ENCODE data around the gene CFAP20. TPM values are rescaled to one million over a fixed set of nuclear protein-coding genes. Genes with fewer than 3 reads are reported as not detected.
A peak's percentile ranks its signal among the peaks of the same experiment; 100 is the strongest.

CFAP20 gene
- polyA plus RNA-seq, 1 donor, result 64.4 TPM

- no peaks in the 10 kb centered on the region for H3K36me3 ChIP-seq (ENCODE audit: control insufficient read depth, insufficient read depth, low read length)
- peaks cover 20% of the 10 kb centered on the region for H3K4me1 ChIP-seq (ENCODE audit: control insufficient read depth, insufficient read depth, low read length)
- peaks cover 10% of the 10 kb centered on the region for H3K9me3 ChIP-seq (ENCODE audit: control insufficient read depth, low read depth, low read length)
- H3K27ac ChIP-seq (ENCODE audit: low read length), result no peak overlapping the region
- H3K4me3 ChIP-seq (ENCODE audit: low read length), result no peak overlapping the region
- no peaks in the 10 kb centered on the region for H3K27me3 ChIP-seq (ENCODE audit: control insufficient read depth, insufficient read depth, low read length)
- WGBS (ENCODE audit: insufficient coverage, low lambda C conversion rate), result 76% methylated on average over 3 of the region's 4 CpGs
- DNase-seq, result no peak
These were observed 2.7 kb downstream of the CFAP20 start for GRCh38 chr16:58126451-58126961.

- 56% methylated on average over 2 of the region's 10 CpGs for WGBS (ENCODE audit: insufficient coverage, low lambda C conversion rate)
- H3K27ac ChIP-seq (ENCODE audit: low read length), result no peak overlapping the region
- H3K4me1 ChIP-seq (ENCODE audit: control insufficient read depth, insufficient read depth, low read length), result peaks cover 26% of the 10 kb centered on the region
These were observed 3.3 kb downstream of the CFAP20 start for GRCh38 chr16:58125781-58126335.

GRCh38 chr16:58125041-58125440, 4.1 kb downstream of the CFAP20 start:
- Histone ChIP-seq H3K27me3 (ENCODE audit: control insufficient read depth, insufficient read depth, low read length) (no peaks in the 10 kb centered on the region), H3K4me1 (ENCODE audit: control insufficient read depth, insufficient read depth, low read length) (peaks cover 33% of the 10 kb centered on the region), H3K4me3 (ENCODE audit: low read length) (no peak overlapping the region), H3K9me3 (ENCODE audit: control insufficient read depth, low read depth, low read length) (peaks cover 4% of the 10 kb centered on the region), H3K36me3 (ENCODE audit: control insufficient read depth, insufficient read depth, low read length) (no peaks in the 10 kb centered on the region), H3K27ac (ENCODE audit: low read length) (no peak overlapping the region)
- 60% methylated on average over 1 of the region's 4 CpGs for WGBS (ENCODE audit: insufficient coverage, low lambda C conversion rate)
- no peak for DNase-seq

More at GRCh38 chr16:58125781-58126335, 3.3 kb downstream of the CFAP20 start:
- H3K4me3 ChIP-seq (ENCODE audit: low read length), result no peak overlapping the region
- no peaks in the 10 kb centered on the region for H3K27me3 ChIP-seq (ENCODE audit: control insufficient read depth, insufficient read depth, low read length)
- peaks cover 10% of the 10 kb centered on the region for H3K9me3 ChIP-seq (ENCODE audit: control insufficient read depth, low read depth, low read length)
- H3K36me3 ChIP-seq (ENCODE audit: control insufficient read depth, insufficient read depth, low read length), result no peaks in the 10 kb centered on the region
- DNase-seq, result no peak

- H3K27me3 ChIP-seq (ENCODE audit: control insufficient read depth, insufficient read depth, low read length), result no peaks in the 10 kb centered on the region
- peak overlapping the region; percentile 5 for H3K27ac ChIP-seq (ENCODE audit: low read length)
- no CpG with 5 or more reads among the region's 1 CpG for WGBS (ENCODE audit: insufficient coverage, low lambda C conversion rate)
- H3K9me3 ChIP-seq (ENCODE audit: control insufficient read depth, low read depth, low read length), result no peaks in the 10 kb centered on the region
- H3K36me3 ChIP-seq (ENCODE audit: control insufficient read depth, insufficient read depth, low read length), result no peaks in the 10 kb centered on the region
- H3K4me1 ChIP-seq (ENCODE audit: control insufficient read depth, insufficient read depth, low read length), result peaks cover 33% of the 10 kb centered on the region
- no peak for DNase-seq
- H3K4me3 ChIP-seq (ENCODE audit: low read length), result no peak overlapping the region
These were observed 4.6 kb downstream of the CFAP20 start for GRCh38 chr16:58124601-58124915.

GRCh38 chr16:58123896-58124600, 5.1 kb downstream of the CFAP20 start:
- H3K9me3 ChIP-seq (ENCODE audit: control insufficient read depth, low read depth, low read length), result no peaks in the 10 kb centered on the region
- no CpG with 5 or more reads among the region's 8 CpGs for WGBS (ENCODE audit: insufficient coverage, low lambda C conversion rate)
- no peaks in the 10 kb centered on the region for H3K27me3 ChIP-seq (ENCODE audit: control insufficient read depth, insufficient read depth, low read length)
- peak overlapping the region; percentile 34 for H3K27ac ChIP-seq (ENCODE audit: low read length)
- peaks cover 37% of the 10 kb centered on the region for H3K4me1 ChIP-seq (ENCODE audit: control insufficient read depth, insufficient read depth, low read length)
- no peaks in the 10 kb centered on the region for H3K36me3 ChIP-seq (ENCODE audit: control insufficient read depth, insufficient read depth, low read length)
- H3K4me3 ChIP-seq (ENCODE audit: low read length), result no peak overlapping the region
- DNase-seq, result peak in 1 of 2 donors; percentile 47

- Histone ChIP-seq H3K4me3 (ENCODE audit: low read length) (no peak overlapping the region), H3K36me3 (ENCODE audit: control insufficient read depth, insufficient read depth, low read length) (peaks cover 6% of the 10 kb centered on the region), H3K4me1 (ENCODE audit: control insufficient read depth, insufficient read depth, low read length) (peaks cover 31% of the 10 kb centered on the region), H3K27ac (ENCODE audit: low read length) (peak overlapping the region; percentile 41), H3K27me3 (ENCODE audit: control insufficient read depth, insufficient read depth, low read length) (no peaks in the 10 kb centered on the region), H3K9me3 (ENCODE audit: control insufficient read depth, low read depth, low read length) (no peaks in the 10 kb centered on the region)
- DNase-seq, result peak in 1 of 2 donors; percentile 65
- 20% methylated on average over 2 of the region's 6 CpGs for WGBS (ENCODE audit: insufficient coverage, low lambda C conversion rate)
These were observed 8.0 kb downstream of the CFAP20 start for GRCh38 chr16:58121132-58121531.

- Histone ChIP-seq H3K27ac (ENCODE audit: low read length) (peak overlapping the region; percentile 41), H3K27me3 (ENCODE audit: control insufficient read depth, insufficient read depth, low read length) (no peaks in the 10 kb centered on the region), H3K4me3 (ENCODE audit: low read length) (no peak overlapping the region), H3K9me3 (ENCODE audit: control insufficient read depth, low read depth, low read length) (no peaks in the 10 kb centered on the region), H3K4me1 (ENCODE audit: control insufficient read depth, insufficient read depth, low read length) (peaks cover 28% of the 10 kb centered on the region), H3K36me3 (ENCODE audit: control insufficient read depth, insufficient read depth, low read length) (peaks cover 13% of the 10 kb centered on the region)
- WGBS (ENCODE audit: insufficient coverage, low lambda C conversion rate), result no CpG with 5 or more reads among the region's 3 CpGs
- no peak for DNase-seq
These were observed 8.9 kb downstream of the CFAP20 start for GRCh38 chr16:58120234-58120633.

GRCh38 chr16:58119509-58119845, 9.7 kb downstream of the CFAP20 start:
- H3K4me1 ChIP-seq (ENCODE audit: control insufficient read depth, insufficient read depth, low read length), result peaks cover 28% of the 10 kb centered on the region
- no peaks in the 10 kb centered on the region for H3K27me3 ChIP-seq (ENCODE audit: control insufficient read depth, insufficient read depth, low read length)
- peaks cover 20% of the 10 kb centered on the region for H3K36me3 ChIP-seq (ENCODE audit: control insufficient read depth, insufficient read depth, low read length)
- H3K4me3 ChIP-seq (ENCODE audit: low read length), result no peak overlapping the region
- H3K9me3 ChIP-seq (ENCODE audit: control insufficient read depth, low read depth, low read length), result no peaks in the 10 kb centered on the region
- DNase-seq, result no peak
- no CpG with 5 or more reads among the region's 8 CpGs for WGBS (ENCODE audit: insufficient coverage, low lambda C conversion rate)
- peak overlapping the region; percentile 16 for H3K27ac ChIP-seq (ENCODE audit: low read length)

- Histone ChIP-seq H3K4me3 (ENCODE audit: low read length) (no peak overlapping the region), H3K4me1 (ENCODE audit: control insufficient read depth, insufficient read depth, low read length) (peaks cover 26% of the 10 kb centered on the region), H3K36me3 (ENCODE audit: control insufficient read depth, insufficient read depth, low read length) (peaks cover 23% of the 10 kb centered on the region), H3K27me3 (ENCODE audit: control insufficient read depth, insufficient read depth, low read length) (no peaks in the 10 kb centered on the region), H3K9me3 (ENCODE audit: control insufficient read depth, low read depth, low read length) (no peaks in the 10 kb centered on the region), H3K27ac (ENCODE audit: low read length) (peak overlapping the region; percentile 16)
- no peak for DNase-seq
- WGBS (ENCODE audit: insufficient coverage, low lambda C conversion rate), result no CpG with 5 or more reads among the region's 5 CpGs
These were observed 10.2 kb downstream of the CFAP20 start for GRCh38 chr16:58118801-58119508.

GRCh38 chr16:58116529-58116928, 12.7 kb downstream of the CFAP20 start:
- H3K4me1 ChIP-seq (ENCODE audit: control insufficient read depth, insufficient read depth, low read length), result peaks cover 18% of the 10 kb centered on the region
- WGBS (ENCODE audit: insufficient coverage, low lambda C conversion rate), result 90% methylated on average over 2 of the region's 6 CpGs
- H3K9me3 ChIP-seq (ENCODE audit: control insufficient read depth, low read depth, low read length), result no peaks in the 10 kb centered on the region
- H3K36me3 ChIP-seq (ENCODE audit: control insufficient read depth, insufficient read depth, low read length), result peaks cover 34% of the 10 kb centered on the region
- H3K4me3 ChIP-seq (ENCODE audit: low read length), result no peak overlapping the region
- H3K27ac ChIP-seq (ENCODE audit: low read length), result peak overlapping the region; percentile 8
- H3K27me3 ChIP-seq (ENCODE audit: control insufficient read depth, insufficient read depth, low read length), result no peaks in the 10 kb centered on the region
- DNase-seq, result no peak
